CD4-positive, alpha-beta memory T cell (primary cell): ENCODE results near the gene SMYD3. TPM values are rescaled to one million over a fixed set of nuclear protein-coding genes. Genes with fewer than 3 reads are reported as not detected.

Source experiments
- CTCF ChIA-PET: fragments of 350-600 bp; sonication (Branson Sonifier 250); formaldehyde crosslinking; loops from one replicate; lab custom pipeline; 2021; ENCODE audit warnings: inconsistent platforms; ENCODE audit not compliant: partially characterized antibody; lab: Charles Lee
- POLR2A ChIA-PET: fragments of 350-600 bp; sonication (Branson Sonifier 250); formaldehyde crosslinking; loops from one replicate; lab custom pipeline; 2021; ENCODE audit not compliant: partially characterized antibody; lab: Charles Lee
- DNase-seq, 5 donors: peaks; one replicate each; pipeline versions ENCODE4 v3.0.0 to v3.0.0-alpha.2; 2020 to 2022; ENCODE audit warnings: mixed read lengths in 1 of 5
- H3K27ac ChIP-seq: one replicate; pipeline ENCODE4 v1.7.0; 2013; ENCODE audit warnings: low read depth, low read length
- H3K27me3 ChIP-seq: 2 replicates; pipeline ENCODE4 v1.7.0; 2013; ENCODE audit warnings: mild to moderate bottlenecking, low read length, moderate library complexity; ENCODE audit not compliant: insufficient read depth
- H3K36me3 ChIP-seq: 2 replicates; pipeline ENCODE4 v1.7.0; 2013; ENCODE audit warnings: mild to moderate bottlenecking, low read length, moderate library complexity; ENCODE audit not compliant: insufficient read depth
- H3K4me1 ChIP-seq: 2 replicates; pipeline ENCODE4 v1.7.0; 2013; ENCODE audit warnings: mild to moderate bottlenecking, low read length, moderate library complexity; ENCODE audit not compliant: insufficient read depth
- H3K4me3 ChIP-seq, 2 donors: one replicate each; pipeline ENCODE4 v1.7.0; 2013; ENCODE audit warnings: low read length in 2 of 2, mild to moderate bottlenecking in 1 of 2
- H3K9me3 ChIP-seq, 2 donors: one replicate each; pipeline ENCODE4 v1.7.0; 2013; ENCODE audit warnings: low read length in 2 of 2, control low read depth in 1 of 2; ENCODE audit not compliant: control insufficient read depth in 1 of 2
- H3K27ac Mint-ChIP-seq, 7 donors: one replicate each; pipeline ENCODE4 v1.8.0; 2020 to 2021; ENCODE audit warnings: mixed read lengths in 7 of 7, mild to moderate bottlenecking in 6 of 7, inconsistent platforms in 3 of 7, moderate library complexity in 3 of 7
- H3K27me3 Mint-ChIP-seq, 2 donors: one replicate each; pipeline ENCODE4 v1.8.0; 2020 to 2021; ENCODE audit warnings: mixed read lengths in 2 of 2
- H3K36me3 Mint-ChIP-seq, 2 donors: one replicate each; pipeline ENCODE4 v1.8.0; 2020 to 2021; ENCODE audit warnings: mixed read lengths in 2 of 2, inconsistent platforms in 1 of 2, mild to moderate bottlenecking in 1 of 2
- H3K4me1 Mint-ChIP-seq, 4 donors: one replicate each; pipeline ENCODE4 v1.8.0; 2020 to 2021; ENCODE audit warnings: mixed read lengths in 4 of 4, mild to moderate bottlenecking in 1 of 4
- H3K4me3 Mint-ChIP-seq, 8 donors: one replicate each; pipeline ENCODE4 v1.8.0; 2020 to 2021; ENCODE audit warnings: mixed read lengths in 8 of 8, mild to moderate bottlenecking in 7 of 8, moderate library complexity in 6 of 8, inconsistent platforms in 3 of 8
- H3K9me3 Mint-ChIP-seq, 8 donors: one replicate each; pipeline ENCODE4 v1.8.0; 2020 to 2021; ENCODE audit warnings: mixed read lengths in 8 of 8, mild to moderate bottlenecking in 5 of 8, inconsistent platforms in 3 of 8, moderate library complexity in 1 of 8
- intact Hi-C: fragments of 100-400 bp; cut with micrococcal nuclease; formaldehyde crosslinking; loops from one replicate; pipeline ENCODE4 v1.15.1; 2023
- polyA plus RNA-seq, 2 donors: library from polyadenylated mRNA; unstranded; fragments of 300-500 nt; fragmentation: Illumina TruSeq; gene quantifications; one replicate each; pipeline ENCODE4 v1.2.3, GENCODE V29; 2021
- total RNA-seq, 2 experiments: library from RNA; stranded (reverse); gene quantifications; one replicate each; pipeline ENCODE4 v1.2.3, GENCODE V29; 2021

SMYD3 gene
- total and polyA plus RNA-seq, 4 experiments from 2014 or later: 19.5 to 28.9 (median 22.9) TPM

- H3K36me3 Mint-ChIP-seq: peaks cover 14 to 60% of the 10 kb centered on the region in 2 donors
Measured at GRCh38 chr1:245888809-245889208, 618.3 kb downstream of the SMYD3 start.

DNA sequence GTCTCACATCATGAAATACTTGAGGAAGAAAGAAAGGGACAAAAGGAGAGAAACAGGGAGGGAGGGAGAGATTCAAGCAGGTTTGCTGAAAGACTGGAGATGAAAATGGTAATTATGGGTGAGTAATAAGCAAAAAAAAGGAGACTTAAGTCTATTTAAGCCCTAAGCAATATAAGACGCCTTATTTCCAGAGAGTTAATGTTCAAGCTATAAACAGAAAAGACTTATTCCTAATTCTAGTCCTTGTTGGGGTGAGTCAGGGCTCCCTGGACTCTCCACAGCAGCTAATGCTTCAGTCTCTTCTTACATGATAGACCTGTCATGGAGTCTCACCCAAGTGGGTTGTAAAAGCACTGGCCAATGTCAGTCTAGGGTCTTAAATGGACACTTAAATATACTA is 619.2 kb downstream of the SMYD3 start:
- no peak overlapping the region for H3K4me3 ChIP-seq
- ChIA-PET CTCF (interaction anchor here (1.1 to 2.8 kb wide), 5 partner anchors 29 to 117 kb away, joined by 3 to 38 read pairs (median 5); no protein-coding TSS in a partner anchor), POLR2A (no interaction called here)
- Mint-ChIP-seq H3K4me3 (no peak overlapping the region), H3K9me3 (peaks cover 0 to 18% (median 7%) of the 10 kb centered on the region in 8 donors), H3K4me1 (peaks cover 0 to 7% (median 4%) of the 10 kb centered on the region in 4 donors), H3K27ac (no peak overlapping the region), H3K27me3 (no peaks in the 10 kb centered on the region), H3K36me3 (peaks cover 7 to 52% of the 10 kb centered on the region in 2 donors)
- H3K4me1 ChIP-seq: no peaks in the 10 kb centered on the region
- H3K27ac ChIP-seq: no peak overlapping the region
- DNase-seq: no peak
- intact Hi-C loops: loop anchor here (2.0 to 10.0 kb wide), 3 partner anchors 229 to 733 kb away; partner anchors contain the start of gene KIF26B
- H3K36me3 ChIP-seq: no peaks in the 10 kb centered on the region
- H3K9me3 ChIP-seq: no peaks in the 10 kb centered on the region
- no peaks in the 10 kb centered on the region for H3K27me3 ChIP-seq

More at GRCh38 chr1:245888809-245889208, 618.3 kb downstream of the SMYD3 start:
- H3K4me3 Mint-ChIP-seq: no peak overlapping the region
- H3K4me3 ChIP-seq: no peak overlapping the region
- H3K9me3 ChIP-seq: no peaks in the 10 kb centered on the region
- peaks cover 3 to 25% (median 14%) of the 10 kb centered on the region in 8 donors for H3K9me3 Mint-ChIP-seq
- peak in 2 of 5 donors; percentile 17 to 19 for DNase-seq
- intact Hi-C loops: loop anchor here (1.0 to 10.0 kb wide), 4 partner anchors 114 to 734 kb away; partner anchors contain the start of gene KIF26B
- no peaks in the 10 kb centered on the region for H3K27me3 Mint-ChIP-seq
- H3K4me1 ChIP-seq: no peaks in the 10 kb centered on the region
- ChIA-PET POLR2A (interaction anchor here (1.4 kb wide), 1 partner anchor 115 kb away, joined by 3 read pairs; no protein-coding TSS in a partner anchor), CTCF (interaction anchor here (0.7 to 2.8 kb wide), 22 partner anchors 10 to 736 kb away, joined by 3 to 38 read pairs (median 4); partner anchors contain the start of gene KIF26B)
- no peak overlapping the region for H3K27ac ChIP-seq
- no peak overlapping the region for H3K27ac Mint-ChIP-seq
- no peaks in the 10 kb centered on the region for H3K36me3 ChIP-seq
- H3K4me1 Mint-ChIP-seq: peaks cover 0 to 7% (median 4%) of the 10 kb centered on the region in 4 donors
- H3K27me3 ChIP-seq: no peaks in the 10 kb centered on the region

DNA sequence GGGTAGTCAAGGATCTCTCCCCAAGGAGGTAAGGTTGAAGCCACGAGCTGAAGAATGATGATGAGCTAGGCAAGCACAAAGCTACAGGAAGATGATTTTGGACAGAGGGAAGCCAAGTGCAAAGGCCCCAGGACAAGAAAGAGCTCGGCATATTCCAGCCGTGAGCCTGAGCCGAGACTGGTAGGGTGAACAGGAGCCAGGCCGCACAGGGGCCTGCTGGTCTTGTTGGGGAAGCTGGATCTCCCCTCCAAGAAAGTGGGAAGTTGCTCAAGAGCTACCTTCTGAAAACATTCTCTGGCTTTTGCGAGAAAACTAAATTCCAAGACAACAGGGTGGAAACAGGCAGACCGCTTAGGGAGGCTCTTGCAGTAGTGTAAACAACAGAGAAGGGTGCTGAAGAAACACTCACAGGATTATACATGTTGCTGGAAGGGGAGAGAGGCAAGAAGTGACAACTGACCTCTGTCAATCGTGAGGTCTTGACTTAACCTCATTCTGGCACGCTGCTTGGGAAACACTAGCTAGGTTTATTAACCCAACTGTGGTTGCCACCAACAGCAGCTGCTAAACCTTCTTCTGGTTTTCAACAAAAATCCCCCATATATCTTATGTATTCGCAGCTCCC is 625.2 kb downstream of the SMYD3 start:
- Histone ChIP-seq H3K36me3 (no peaks in the 10 kb centered on the region), H3K27me3 (no peaks in the 10 kb centered on the region), H3K27ac (no peak overlapping the region), H3K9me3 (no peaks in the 10 kb centered on the region), H3K4me1 (no peaks in the 10 kb centered on the region), H3K4me3 (no peak overlapping the region)
- H3K4me1 Mint-ChIP-seq: no peaks in the 10 kb centered on the region
- intact Hi-C loops: loop anchor here (10.0 kb wide), 1 partner anchor 727 kb away; the partner anchor contains the start of gene KIF26B
- peaks cover 0 to 7% (median 3%) of the 10 kb centered on the region in 8 donors for H3K9me3 Mint-ChIP-seq
- H3K27ac Mint-ChIP-seq: no peak overlapping the region
- ChIA-PET CTCF (no interaction called here), POLR2A (no interaction called here)
- H3K4me3 Mint-ChIP-seq: no peak overlapping the region
- H3K36me3 Mint-ChIP-seq: peaks cover 8 to 32% of the 10 kb centered on the region in 2 donors
- no peaks in the 10 kb centered on the region for H3K27me3 Mint-ChIP-seq
- no peak for DNase-seq

DNA sequence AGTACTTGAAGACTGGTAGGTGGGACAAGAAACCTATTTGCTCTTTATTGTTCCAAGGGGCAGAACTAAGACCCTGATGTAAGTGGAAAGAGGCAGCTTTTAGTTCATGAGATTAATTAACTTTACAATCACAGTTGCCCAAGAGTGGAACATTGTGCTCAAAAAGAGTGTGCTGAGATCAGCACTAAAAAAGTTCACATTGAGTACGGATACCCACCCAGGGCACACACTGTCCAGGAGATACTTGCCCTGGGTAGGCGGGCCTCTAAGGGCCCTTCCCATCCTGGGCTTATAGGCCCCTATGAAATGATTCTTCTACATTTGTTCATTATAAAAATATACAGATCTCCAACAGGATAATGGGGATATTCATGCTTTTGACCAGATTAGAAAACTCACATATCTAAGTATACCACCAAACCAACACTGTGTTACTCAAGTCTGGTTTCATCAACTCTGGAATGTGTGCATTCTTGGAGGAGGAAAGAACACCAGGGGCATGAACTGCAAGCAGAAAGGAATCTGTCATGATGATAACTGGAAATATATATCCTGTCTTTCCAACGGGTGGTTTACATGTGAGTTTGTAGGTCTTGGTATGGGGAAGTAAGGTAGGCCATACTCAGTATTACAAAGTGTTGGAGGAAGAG is 626.2 kb downstream of the SMYD3 start:
- no peaks in the 10 kb centered on the region for H3K9me3 ChIP-seq
- Mint-ChIP-seq H3K4me1 (no peaks in the 10 kb centered on the region), H3K9me3 (peaks cover 0 to 7% (median 3%) of the 10 kb centered on the region in 8 donors), H3K27me3 (no peaks in the 10 kb centered on the region), H3K36me3 (peaks cover 8 to 31% of the 10 kb centered on the region in 2 donors), H3K27ac (no peak overlapping the region), H3K4me3 (no peak overlapping the region)
- CTCF ChIA-PET: interaction anchor here (1.3 kb wide), 1 partner anchor 122 kb away, joined by 3 read pairs; no protein-coding TSS in a partner anchor
- no peaks in the 10 kb centered on the region for H3K36me3 ChIP-seq
- no peak overlapping the region for H3K4me3 ChIP-seq
- no peaks in the 10 kb centered on the region for H3K27me3 ChIP-seq
- intact Hi-C loops: loop anchor here (10.0 kb wide), 1 partner anchor 726 kb away; the partner anchor contains the start of gene KIF26B
- no peak for DNase-seq
- H3K27ac ChIP-seq: no peak overlapping the region
- POLR2A ChIA-PET: no interaction called here
- no peaks in the 10 kb centered on the region for H3K4me1 ChIP-seq

- H3K27me3 ChIP-seq: no peaks in the 10 kb centered on the region
- H3K4me1 ChIP-seq: no peaks in the 10 kb centered on the region
- H3K9me3 Mint-ChIP-seq: peaks cover 0 to 1% (median 0%) of the 10 kb centered on the region in 8 donors
- no peak overlapping the region for H3K4me3 Mint-ChIP-seq
- no peaks in the 10 kb centered on the region for H3K27me3 Mint-ChIP-seq
- ChIA-PET CTCF (no interaction called here), POLR2A (interaction anchor here (0.5 kb wide), 1 partner anchor 92 kb away, joined by 5 read pairs; no protein-coding TSS in a partner anchor)
- H3K36me3 ChIP-seq: no peaks in the 10 kb centered on the region
- no peaks in the 10 kb centered on the region for H3K9me3 ChIP-seq
- H3K36me3 Mint-ChIP-seq: peaks cover 3 to 20% of the 10 kb centered on the region in 2 donors
- H3K4me3 ChIP-seq: no peak overlapping the region
- no peaks in the 10 kb centered on the region for H3K4me1 Mint-ChIP-seq
- intact Hi-C loops: no loop called here
- no peak overlapping the region for H3K27ac Mint-ChIP-seq
- no peak overlapping the region for H3K27ac ChIP-seq
- DNase-seq: no peak
Measured at GRCh38 chr1:245879091-245879490, 628.0 kb downstream of the SMYD3 start.

DNA sequence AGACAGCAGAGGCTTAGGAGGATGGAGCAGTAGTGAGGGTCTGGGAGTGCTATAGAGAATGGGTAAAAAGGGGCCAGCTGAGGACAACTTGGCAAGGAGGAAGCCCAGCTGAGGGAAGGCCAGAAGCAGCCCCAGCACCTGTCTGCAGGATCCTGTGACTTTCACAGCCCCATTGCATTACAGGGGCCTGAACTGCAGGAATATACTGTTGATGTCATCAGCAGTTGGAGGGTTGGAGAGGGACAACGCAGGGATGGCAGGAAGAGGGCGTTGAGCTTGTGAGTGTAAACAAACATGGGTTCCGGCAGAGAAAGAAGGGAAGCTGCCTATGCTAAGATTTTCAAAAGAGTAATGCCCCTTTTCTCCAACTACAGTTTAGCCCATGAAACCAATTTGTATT is 628.5 kb downstream of the SMYD3 start:
- no peaks in the 10 kb centered on the region for H3K27me3 Mint-ChIP-seq
- Histone ChIP-seq H3K36me3 (no peaks in the 10 kb centered on the region), H3K9me3 (no peaks in the 10 kb centered on the region), H3K27ac (no peak overlapping the region), H3K27me3 (no peaks in the 10 kb centered on the region), H3K4me3 (no peak overlapping the region), H3K4me1 (no peaks in the 10 kb centered on the region)
- DNase-seq: no peak
- ChIA-PET POLR2A (no interaction called here), CTCF (no interaction called here)
- H3K4me3 Mint-ChIP-seq: no peak overlapping the region
- no peaks in the 10 kb centered on the region for H3K9me3 Mint-ChIP-seq
- intact Hi-C loops: no loop called here
- H3K27ac Mint-ChIP-seq: no peak overlapping the region
- peaks cover 5 to 19% of the 10 kb centered on the region in 2 donors for H3K36me3 Mint-ChIP-seq
- H3K4me1 Mint-ChIP-seq: no peaks in the 10 kb centered on the region

DNA sequence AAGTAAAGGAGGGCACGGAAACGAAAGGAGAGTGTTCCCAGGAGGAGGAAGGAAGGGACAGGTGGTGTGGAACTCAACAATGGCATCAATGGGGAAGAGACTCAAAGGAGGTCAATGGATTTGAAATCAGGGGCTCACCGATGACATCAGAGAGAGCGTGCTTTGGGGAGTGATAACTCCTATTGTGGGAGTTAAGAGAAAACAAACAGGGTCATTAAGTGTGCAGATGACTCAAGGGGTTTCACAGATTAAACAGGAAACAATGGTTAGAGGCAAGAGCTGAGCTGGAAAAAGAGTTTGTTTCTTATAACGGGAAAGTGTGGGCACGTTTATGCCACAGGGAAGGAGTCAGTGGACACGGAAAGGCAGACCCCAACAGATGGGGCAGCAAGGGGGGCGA is 629.1 kb downstream of the SMYD3 start:
- no peaks in the 10 kb centered on the region for H3K36me3 ChIP-seq
- no peaks in the 10 kb centered on the region for H3K9me3 Mint-ChIP-seq
- no peak for DNase-seq
- no peaks in the 10 kb centered on the region for H3K27me3 ChIP-seq
- CTCF ChIA-PET: no interaction called here
- H3K27ac Mint-ChIP-seq: no peak overlapping the region
- no peak overlapping the region for H3K4me3 Mint-ChIP-seq
- intact Hi-C loops: no loop called here
- H3K27me3 Mint-ChIP-seq: no peaks in the 10 kb centered on the region
- no peaks in the 10 kb centered on the region for H3K4me1 ChIP-seq
- POLR2A ChIA-PET: no interaction called here
- peaks cover 5 to 19% of the 10 kb centered on the region in 2 donors for H3K36me3 Mint-ChIP-seq
- H3K27ac ChIP-seq: no peak overlapping the region
- H3K4me3 ChIP-seq: no peak overlapping the region
- H3K9me3 ChIP-seq: no peaks in the 10 kb centered on the region
- H3K4me1 Mint-ChIP-seq: no peaks in the 10 kb centered on the region
